Mesothelial cell of epicardium (in vitro differentiated cells): ENCODE measurements around the gene QSOX1. TPM values are rescaled to one million over a fixed set of nuclear protein-coding genes. Genes with fewer than 3 reads are reported as not detected.

ENCODE experiments used
- DNase-seq, 2 experiments: peaks; one replicate each; pipeline ENCODE4 v3.0.0; 2021; ENCODE audit warnings: low spot score in 2 of 2; ENCODE audit not compliant: unreplicated experiment in 2 of 2
- H3K27ac Mint-ChIP-seq: 2 replicates; pipeline ENCODE4 v1.8.0; 2021; ENCODE audit warnings: mixed read lengths
- H3K27me3 Mint-ChIP-seq: 2 replicates; pipeline ENCODE4 v1.8.0; 2021; ENCODE audit warnings: low read depth, mixed read lengths
- H3K36me3 Mint-ChIP-seq: 2 replicates; pipeline ENCODE4 v1.8.0; 2021; ENCODE audit warnings: mixed read lengths
- H3K4me1 Mint-ChIP-seq: 2 replicates; pipeline ENCODE4 v1.8.0; 2021; ENCODE audit warnings: mixed read lengths
- H3K4me3 Mint-ChIP-seq: 2 replicates; pipeline ENCODE4 v1.8.0; 2021; ENCODE audit warnings: mild to moderate bottlenecking, moderate library complexity, mixed read lengths
- H3K9me3 Mint-ChIP-seq: 2 replicates; pipeline ENCODE4 v1.8.0; 2021; ENCODE audit warnings: mixed read lengths
- total RNA-seq: library from RNA; stranded (reverse); gene quantifications from 3 replicates; pipeline ENCODE4 v1.2.1, GENCODE V29; 2021
- TF ChIP-seq, protein P1 (sequence below): fragments of 200-600 bp; sonication (generic); IDR thresholded peaks from one replicate; pipeline ENCODE4 v1.5.0; 2021; ENCODE audit warnings: antibody characterized with exemption; ENCODE audit not compliant: unreplicated experiment

Gene QSOX1
- total RNA-seq, 1 donor from 2014 or later: 70.6 TPM

DNA sequence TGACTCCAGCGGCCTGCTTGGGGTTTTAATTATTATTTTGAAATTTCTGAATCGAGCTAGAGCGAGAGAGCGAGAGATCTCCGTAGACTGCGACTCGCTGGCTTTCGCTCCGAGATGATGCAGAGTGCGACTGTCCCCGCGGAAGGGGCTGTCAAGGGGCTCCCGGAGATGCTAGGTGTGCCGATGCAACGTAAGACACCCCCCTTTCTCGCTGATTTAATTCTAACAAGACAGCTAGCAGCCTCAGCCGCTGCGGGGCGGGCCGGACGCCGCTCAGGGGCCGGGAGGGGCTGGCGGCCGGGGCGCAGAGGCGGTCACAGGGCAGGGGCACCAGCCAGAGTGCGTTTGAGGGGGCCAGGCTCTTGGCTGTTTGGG lies 75.7 kb downstream of the QSOX1 start:
- peak overlapping the region; percentile 63 for H3K4me3 Mint-ChIP-seq
- peaks cover 19% of the 10 kb centered on the region for H3K4me1 Mint-ChIP-seq
- H3K27me3 Mint-ChIP-seq: peaks cover 89% of the 10 kb centered on the region
- TF ChIP-seq, protein P1, sequence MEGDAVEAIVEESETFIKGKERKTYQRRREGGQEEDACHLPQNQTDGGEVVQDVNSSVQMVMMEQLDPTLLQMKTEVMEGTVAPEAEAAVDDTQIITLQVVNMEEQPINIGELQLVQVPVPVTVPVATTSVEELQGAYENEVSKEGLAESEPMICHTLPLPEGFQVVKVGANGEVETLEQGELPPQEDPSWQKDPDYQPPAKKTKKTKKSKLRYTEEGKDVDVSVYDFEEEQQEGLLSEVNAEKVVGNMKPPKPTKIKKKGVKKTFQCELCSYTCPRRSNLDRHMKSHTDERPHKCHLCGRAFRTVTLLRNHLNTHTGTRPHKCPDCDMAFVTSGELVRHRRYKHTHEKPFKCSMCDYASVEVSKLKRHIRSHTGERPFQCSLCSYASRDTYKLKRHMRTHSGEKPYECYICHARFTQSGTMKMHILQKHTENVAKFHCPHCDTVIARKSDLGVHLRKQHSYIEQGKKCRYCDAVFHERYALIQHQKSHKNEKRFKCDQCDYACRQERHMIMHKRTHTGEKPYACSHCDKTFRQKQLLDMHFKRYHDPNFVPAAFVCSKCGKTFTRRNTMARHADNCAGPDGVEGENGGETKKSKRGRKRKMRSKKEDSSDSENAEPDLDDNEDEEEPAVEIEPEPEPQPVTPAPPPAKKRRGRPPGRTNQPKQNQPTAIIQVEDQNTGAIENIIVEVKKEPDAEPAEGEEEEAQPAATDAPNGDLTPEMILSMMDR: no peak
- DNase-seq: no peak
- H3K36me3 Mint-ChIP-seq: no peaks in the 10 kb centered on the region
- H3K27ac Mint-ChIP-seq: peak overlapping the region; percentile 50
- no peaks in the 10 kb centered on the region for H3K9me3 Mint-ChIP-seq

- H3K9me3 Mint-ChIP-seq: no peaks in the 10 kb centered on the region
- DNase-seq: peak; percentile 50 to 73
- no peak overlapping the region for H3K27ac Mint-ChIP-seq
- peaks cover 19% of the 10 kb centered on the region for H3K4me1 Mint-ChIP-seq
- H3K27me3 Mint-ChIP-seq: peaks cover 89% of the 10 kb centered on the region
- H3K36me3 Mint-ChIP-seq: no peaks in the 10 kb centered on the region
- H3K4me3 Mint-ChIP-seq: peak overlapping the region; percentile 71
- TF ChIP-seq, protein P1: no peak
Measured at GRCh38 chr1:180230791-180231505, 76.3 kb downstream of the QSOX1 start.

GRCh38 chr1:180231506-180231921 lies 76.8 kb downstream of the QSOX1 start:
- Mint-ChIP-seq H3K27ac (no peak overlapping the region), H3K36me3 (no peaks in the 10 kb centered on the region), H3K4me1 (peaks cover 19% of the 10 kb centered on the region), H3K27me3 (peaks cover 89% of the 10 kb centered on the region), H3K4me3 (peak overlapping the region; percentile 71), H3K9me3 (no peaks in the 10 kb centered on the region)
- TF ChIP-seq, protein P1: no peak
- DNase-seq: no peak

- peak overlapping the region; percentile 71 for H3K4me3 Mint-ChIP-seq
- peaks cover 19% of the 10 kb centered on the region for H3K4me1 Mint-ChIP-seq
- peaks cover 89% of the 10 kb centered on the region for H3K27me3 Mint-ChIP-seq
- no peak for DNase-seq
- H3K36me3 Mint-ChIP-seq: no peaks in the 10 kb centered on the region
- no peak overlapping the region for H3K27ac Mint-ChIP-seq
- no peaks in the 10 kb centered on the region for H3K9me3 Mint-ChIP-seq
- TF ChIP-seq, protein P1: no peak
Measured at GRCh38 chr1:180231936-180232335, 77.3 kb downstream of the QSOX1 start.

DNA sequence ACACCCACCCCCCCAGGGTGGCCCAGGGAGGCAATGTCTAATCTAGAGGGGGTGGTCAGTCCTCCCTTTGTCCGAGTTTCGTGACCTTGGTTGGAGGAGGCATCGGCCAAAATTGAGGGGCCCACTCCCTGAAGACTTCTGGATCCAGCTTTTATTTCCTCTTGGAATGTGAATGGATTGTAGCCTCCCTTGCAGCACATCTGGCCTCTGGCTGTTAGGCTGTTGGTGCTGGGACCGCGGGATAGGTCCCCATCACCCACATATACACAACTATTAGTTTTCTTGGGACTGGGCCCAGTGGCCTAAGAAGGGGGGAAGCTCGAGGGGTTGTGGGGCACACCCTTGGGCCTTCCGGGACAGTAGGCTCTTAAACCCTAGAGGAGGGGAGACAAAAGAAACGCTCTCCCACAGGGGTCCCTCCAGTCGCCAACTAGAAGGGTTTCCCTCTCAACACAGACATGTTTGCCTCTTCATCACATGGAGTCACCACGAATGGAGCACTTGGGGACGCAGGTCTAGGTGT lies 77.9 kb downstream of the QSOX1 start:
- DNase-seq: no peak
- Mint-ChIP-seq H3K9me3 (no peaks in the 10 kb centered on the region), H3K36me3 (no peaks in the 10 kb centered on the region), H3K4me1 (peaks cover 19% of the 10 kb centered on the region), H3K27ac (no peak overlapping the region), H3K27me3 (peaks cover 91% of the 10 kb centered on the region), H3K4me3 (no peak overlapping the region)
- TF ChIP-seq, protein P1: no peak
